Effector CD4-positive, alpha-beta T cell (primary cell): ENCODE results near the gene NUCKS1.

Experiments used
- DNase-seq: peaks from one replicate; pipeline ENCODE4 v3.0.0-alpha.2; 2020

Gene NUCKS1

GRCh38 chr1:205770618-205771017, 20.6 kb upstream of the NUCKS1 start:
- DNase-seq, result no peak

- DNase-seq, result no peak
Observed at GRCh38 chr1:205769641-205770365, 19.8 kb upstream of the NUCKS1 start.

- no peak for DNase-seq
Observed at GRCh38 chr1:205767248-205767647, 17.3 kb upstream of the NUCKS1 start.

GRCh38 chr1:205766570-205766969, 16.6 kb upstream of the NUCKS1 start:
- DNase-seq, result no peak

GRCh38 chr1:205766038-205766437, 16.1 kb upstream of the NUCKS1 start:
- DNase-seq, result no peak

- no peak for DNase-seq
Observed at GRCh38 chr1:205764578-205764977, 14.6 kb upstream of the NUCKS1 start.

- no peak for DNase-seq
Observed at GRCh38 chr1:205763980-205764379, 14.0 kb upstream of the NUCKS1 start.

GRCh38 chr1:205760606-205761005, 10.6 kb upstream of the NUCKS1 start:
- no peak for DNase-seq

GRCh38 chr1:205756552-205756951, 6.6 kb upstream of the NUCKS1 start:
- DNase-seq, result no peak

- DNase-seq, result no peak
Observed at GRCh38 chr1:205754857-205755256, 4.9 kb upstream of the NUCKS1 start.

GRCh38 chr1:205751036-205751651, 1.2 kb upstream of the NUCKS1 start:
- no peak for DNase-seq

- peak; percentile 94 for DNase-seq
Observed at GRCh38 chr1:205749234-205750137, 496 bp downstream of the NUCKS1 start.

GRCh38 chr1:205748403-205749233, 1.4 kb downstream of the NUCKS1 start:
- peak; percentile 15 for DNase-seq

- DNase-seq, result no peak
Observed at GRCh38 chr1:205746757-205747412, 3.1 kb downstream of the NUCKS1 start.

GRCh38 chr1:205744403-205744802, 5.6 kb downstream of the NUCKS1 start:
- no peak for DNase-seq

GRCh38 chr1:205743977-205744376, 6.0 kb downstream of the NUCKS1 start:
- DNase-seq, result no peak

GRCh38 chr1:205741681-205742080, 8.3 kb downstream of the NUCKS1 start:
- DNase-seq, result no peak

GRCh38 chr1:205739348-205740160, 10.4 kb downstream of the NUCKS1 start:
- no peak for DNase-seq

GRCh38 chr1:205735218-205735617, 14.8 kb downstream of the NUCKS1 start:
- DNase-seq, result no peak

- DNase-seq, result no peak
Observed at GRCh38 chr1:205733438-205734175, 16.4 kb downstream of the NUCKS1 start.
